Caco-2 (cell line): ENCODE results near the gene ERICH2. TPM values are rescaled to one million over a fixed set of nuclear protein-coding genes. Genes with fewer than 3 reads are reported as not detected.

Experiments
- BruUV-seq: library from RNA; stranded (reverse); fragments of 400-500 nt; replicated peaks from 2 replicates; lab custom pipeline; 2021; lab: Mats Ljungman, UMichigan
- CTCF ChIA-PET: fragments of 300-600 bp; sonication (Branson Sonifier 250); formaldehyde crosslinking; loops from one replicate; lab custom pipeline; 2022; ENCODE audit warnings: antibody characterized with exemption; lab: Charles Lee
- POLR2A ChIA-PET: fragments of 300-600 bp; sonication (Branson Sonifier 250); formaldehyde crosslinking; loops from one replicate; lab custom pipeline; 2022; ENCODE audit warnings: antibody characterized with exemption; lab: Charles Lee
- DNase-seq, 2 experiments: peaks; one replicate each; pipeline versions ENCODE4 v3.0.0 to v3.0.0-alpha.2; 2020 to 2022
- H3K27me3 ChIP-seq: replicated peaks from 2 replicates; pipeline ENCODE4 v1.6.0; 2011; ENCODE audit warnings: low read length; ENCODE audit not compliant: control insufficient read depth, insufficient read depth
- H3K36me3 ChIP-seq: 2 replicates; pipeline ENCODE4 v1.5.1; 2011; ENCODE audit warnings: low read length; ENCODE audit not compliant: control insufficient read depth, insufficient read depth
- H3K4me1 ChIP-seq: fragments of 250-450 bp; sonication (Bioruptor Pico); 2 replicates; pipeline ENCODE4 v1.5.1; 2020; ENCODE audit warnings: mild to moderate bottlenecking
- H3K4me3 ChIP-seq: 2 replicates; pipeline ENCODE4 v1.5.1; 2011; ENCODE audit warnings: low read depth, mild to moderate bottlenecking, control low read depth, low read length
- H3K9me3 ChIP-seq: fragments of 250-450 bp; sonication (Bioruptor Pico); 2 replicates; pipeline ENCODE4 v1.5.1; 2020; ENCODE audit warnings: mild to moderate bottlenecking, moderate library complexity
- H3K27ac Mint-ChIP-seq: one replicate; pipeline ENCODE4 v1.8.0; 2022; ENCODE audit warnings: mixed read lengths; ENCODE audit not compliant: unreplicated experiment
- H3K27me3 Mint-ChIP-seq: one replicate; pipeline ENCODE4 v1.8.0; 2022; ENCODE audit warnings: mixed read lengths; ENCODE audit not compliant: insufficient read depth, unreplicated experiment
- H3K36me3 Mint-ChIP-seq: one replicate; pipeline ENCODE4 v1.8.0; 2022; ENCODE audit warnings: mild to moderate bottlenecking, mixed read lengths; ENCODE audit not compliant: insufficient read depth, unreplicated experiment
- H3K4me1 Mint-ChIP-seq: one replicate; pipeline ENCODE4 v1.8.0; 2022; ENCODE audit warnings: low read depth, mixed read lengths; ENCODE audit not compliant: unreplicated experiment
- H3K4me3 Mint-ChIP-seq: one replicate; pipeline ENCODE4 v1.8.0; 2022; ENCODE audit warnings: mild to moderate bottlenecking, moderate library complexity, mixed read lengths; ENCODE audit not compliant: unreplicated experiment
- H3K9me3 Mint-ChIP-seq: one replicate; pipeline ENCODE4 v1.8.0; 2022; ENCODE audit warnings: mixed read lengths; ENCODE audit not compliant: unreplicated experiment
- intact Hi-C: fragments of 100-400 bp; cut with micrococcal nuclease; formaldehyde crosslinking; loops from one replicate; pipeline ENCODE4 v1.10.0; 2022; ENCODE audit not compliant: unreplicated experiment
- total RNA-seq: library from RNA; stranded (reverse); gene quantifications from 2 replicates; pipeline ENCODE4 v1.2.3, GENCODE V29; 2022
- TF ChIP-seq, protein P1 (sequence below), 2 experiments: fragments of 200-600 bp in 1 of 2; IDR thresholded peaks; 1 replicate in 1 of 2; 2 replicates in 1 of 2; pipeline versions ENCODE4 v1.5.1 to v1.8.0; 2011 to 2022; ENCODE audit warnings: antibody characterized with exemption in 1 of 2, control low read depth in 1 of 2, inconsistent platforms in 1 of 2, low read depth in 1 of 2, low read length in 1 of 2, mild to moderate bottlenecking in 1 of 2, moderate library complexity in 1 of 2; ENCODE audit not compliant: insufficient read depth in 1 of 2, severe bottlenecking in 1 of 2, unreplicated experiment in 1 of 2

ERICH2 gene
- total RNA-seq, 1 experiment from 2014 or later, result 3.1 TPM

- TF ChIP-seq, protein P1, sequence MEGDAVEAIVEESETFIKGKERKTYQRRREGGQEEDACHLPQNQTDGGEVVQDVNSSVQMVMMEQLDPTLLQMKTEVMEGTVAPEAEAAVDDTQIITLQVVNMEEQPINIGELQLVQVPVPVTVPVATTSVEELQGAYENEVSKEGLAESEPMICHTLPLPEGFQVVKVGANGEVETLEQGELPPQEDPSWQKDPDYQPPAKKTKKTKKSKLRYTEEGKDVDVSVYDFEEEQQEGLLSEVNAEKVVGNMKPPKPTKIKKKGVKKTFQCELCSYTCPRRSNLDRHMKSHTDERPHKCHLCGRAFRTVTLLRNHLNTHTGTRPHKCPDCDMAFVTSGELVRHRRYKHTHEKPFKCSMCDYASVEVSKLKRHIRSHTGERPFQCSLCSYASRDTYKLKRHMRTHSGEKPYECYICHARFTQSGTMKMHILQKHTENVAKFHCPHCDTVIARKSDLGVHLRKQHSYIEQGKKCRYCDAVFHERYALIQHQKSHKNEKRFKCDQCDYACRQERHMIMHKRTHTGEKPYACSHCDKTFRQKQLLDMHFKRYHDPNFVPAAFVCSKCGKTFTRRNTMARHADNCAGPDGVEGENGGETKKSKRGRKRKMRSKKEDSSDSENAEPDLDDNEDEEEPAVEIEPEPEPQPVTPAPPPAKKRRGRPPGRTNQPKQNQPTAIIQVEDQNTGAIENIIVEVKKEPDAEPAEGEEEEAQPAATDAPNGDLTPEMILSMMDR (IDR thresholded peaks at IDR 0.05; ENCODE audit: insufficient read depth in 1 of 2, low read depth in 1 of 2, low read length in 1 of 2, severe bottlenecking in 1 of 2, unreplicated experiment in 1 of 2), result no peak
- H3K4me3 Mint-ChIP-seq, result no peak overlapping the region
- H3K36me3 Mint-ChIP-seq, result no peaks in the 10 kb centered on the region
- no peaks in the 10 kb centered on the region; the same call in 1 of the 2 replicates for H3K36me3 ChIP-seq
- H3K9me3 Mint-ChIP-seq, result no peaks in the 10 kb centered on the region
- H3K4me3 ChIP-seq, result no peak overlapping the region
- H3K9me3 ChIP-seq, result no peaks in the 10 kb centered on the region
- H3K4me1 ChIP-seq, result no peaks in the 10 kb centered on the region
- no peaks in the 10 kb centered on the region for H3K27me3 Mint-ChIP-seq
- ChIA-PET CTCF (no interaction called here), POLR2A (no interaction called here)
- H3K27me3 ChIP-seq, result no peaks in the 10 kb centered on the region
- intact Hi-C loops, result no loop called here
- no peak for DNase-seq
- H3K4me1 Mint-ChIP-seq, result no peaks in the 10 kb centered on the region
- no peak overlapping the region for H3K27ac Mint-ChIP-seq
- BruUV-seq, result no TSS peak
These were observed 8.7 kb downstream of the ERICH2 start for GRCh38 chr2:170778900-170779299.

GRCh38 chr2:170779304-170779703, 9.1 kb downstream of the ERICH2 start:
- TF ChIP-seq, protein P1 (IDR thresholded peaks at IDR 0.05; ENCODE audit: insufficient read depth in 1 of 2, low read depth in 1 of 2, low read length in 1 of 2, severe bottlenecking in 1 of 2, unreplicated experiment in 1 of 2), result no peak

GRCh38 chr2:170782673-170783072, 12.5 kb downstream of the ERICH2 start:
- POLR2A ChIA-PET, result no interaction called here
- H3K27me3 Mint-ChIP-seq, result no peaks in the 10 kb centered on the region
- no peaks in the 10 kb centered on the region for H3K36me3 Mint-ChIP-seq
- CTCF ChIA-PET, result no interaction called here
- BruUV-seq, result no TSS peak
- H3K9me3 Mint-ChIP-seq, result no peaks in the 10 kb centered on the region
- no peak for DNase-seq
- H3K4me1 ChIP-seq, result no peaks in the 10 kb centered on the region
- H3K4me1 Mint-ChIP-seq, result no peaks in the 10 kb centered on the region
- no peaks in the 10 kb centered on the region for H3K27me3 ChIP-seq
- no peaks in the 10 kb centered on the region for H3K9me3 ChIP-seq
- intact Hi-C loops, result no loop called here
- no peaks in the 10 kb centered on the region for H3K36me3 ChIP-seq
- H3K4me3 Mint-ChIP-seq, result no peak overlapping the region
- TF ChIP-seq, protein P1 (IDR thresholded peaks at IDR 0.05; ENCODE audit: insufficient read depth in 1 of 2, low read depth in 1 of 2, low read length in 1 of 2, severe bottlenecking in 1 of 2, unreplicated experiment in 1 of 2), result no peak
- H3K27ac Mint-ChIP-seq, result no peak overlapping the region
- no peak overlapping the region for H3K4me3 ChIP-seq

More at GRCh38 chr2:170779304-170779703, 9.1 kb downstream of the ERICH2 start:
- Mint-ChIP-seq H3K4me1 (no peaks in the 10 kb centered on the region), H3K27ac (no peak overlapping the region), H3K4me3 (no peak overlapping the region), H3K27me3 (no peaks in the 10 kb centered on the region), H3K36me3 (no peaks in the 10 kb centered on the region), H3K9me3 (no peaks in the 10 kb centered on the region)
- no peak for DNase-seq
- no peaks in the 10 kb centered on the region for H3K27me3 ChIP-seq
- no peaks in the 10 kb centered on the region; the same call in 1 of the 2 replicates for H3K36me3 ChIP-seq
- H3K4me3 ChIP-seq, result no peak overlapping the region
- POLR2A ChIA-PET, result no interaction called here
- CTCF ChIA-PET, result no interaction called here
- intact Hi-C loops, result no loop called here
- H3K4me1 ChIP-seq, result no peaks in the 10 kb centered on the region
- H3K9me3 ChIP-seq, result no peaks in the 10 kb centered on the region
- BruUV-seq, result no TSS peak
